ENCODE results near the gene QRICH2. TPM values are rescaled to one million over a fixed set of nuclear protein-coding genes. Genes with fewer than 3 reads are reported as not detected.

The QRICH2 gene
- total RNA-seq, 1 donor from 2014 or later: 12.2 TPM

GRCh38 chr17:76304226-76305134, 3.6 kb downstream of the QRICH2 start:
- no peaks in the 10 kb centered on the region for H3K27me3 Mint-ChIP-seq (ENCODE audit: unreplicated experiment)
- H3K9me3 Mint-ChIP-seq (ENCODE audit: unreplicated experiment): no peaks in the 10 kb centered on the region
- DNase-seq: no peak
- no peak overlapping the region for H3K27ac Mint-ChIP-seq (ENCODE audit: unreplicated experiment)
- TF ChIP-seq CTCF (IDR thresholded peaks at IDR 0.05; ENCODE audit: partially characterized antibody, unreplicated experiment): no peak
- H3K4me3 Mint-ChIP-seq (ENCODE audit: unreplicated experiment): no peak overlapping the region
- H3K36me3 Mint-ChIP-seq (ENCODE audit: unreplicated experiment): no peaks in the 10 kb centered on the region
- no peaks in the 10 kb centered on the region for H3K4me1 Mint-ChIP-seq (ENCODE audit: low read depth, unreplicated experiment)

GRCh38 chr17:76297436-76297835, 10.6 kb downstream of the QRICH2 start:
- Mint-ChIP-seq H3K27ac (ENCODE audit: unreplicated experiment) (no peak overlapping the region), H3K9me3 (ENCODE audit: unreplicated experiment) (peaks cover 3% of the 10 kb centered on the region), H3K36me3 (ENCODE audit: unreplicated experiment) (peaks cover 5% of the 10 kb centered on the region), H3K4me3 (ENCODE audit: unreplicated experiment) (no peak overlapping the region), H3K27me3 (ENCODE audit: unreplicated experiment) (no peaks in the 10 kb centered on the region), H3K4me1 (ENCODE audit: low read depth, unreplicated experiment) (no peaks in the 10 kb centered on the region)
- TF ChIP-seq CTCF (IDR thresholded peaks at IDR 0.05; ENCODE audit: partially characterized antibody, unreplicated experiment): no peak
- no peak for DNase-seq

DNA sequence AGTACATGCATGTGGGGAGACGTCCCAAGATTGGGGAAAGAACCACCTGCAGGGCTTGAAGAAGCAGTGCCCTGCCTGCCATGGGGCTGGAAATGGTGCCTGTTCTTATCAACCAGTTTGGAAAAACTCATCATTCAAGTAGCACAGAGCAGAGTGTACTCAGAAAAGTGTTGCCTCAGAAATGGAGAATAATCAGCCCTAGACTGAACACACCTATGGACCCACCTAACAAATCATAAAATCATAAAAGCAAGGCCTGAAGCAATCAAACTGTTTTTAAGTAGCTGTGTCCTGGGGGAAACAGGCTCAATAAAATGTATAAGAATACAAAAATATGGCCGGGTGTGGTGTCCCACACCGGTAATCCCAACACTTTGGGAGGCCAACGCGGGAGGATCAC, 11.2 kb downstream of the QRICH2 start:
- TF ChIP-seq CTCF (IDR thresholded peaks at IDR 0.05; ENCODE audit: partially characterized antibody, unreplicated experiment): no peak
- Mint-ChIP-seq H3K36me3 (ENCODE audit: unreplicated experiment) (peaks cover 8% of the 10 kb centered on the region), H3K4me1 (ENCODE audit: low read depth, unreplicated experiment) (no peaks in the 10 kb centered on the region), H3K4me3 (ENCODE audit: unreplicated experiment) (no peak overlapping the region), H3K9me3 (ENCODE audit: unreplicated experiment) (peaks cover 5% of the 10 kb centered on the region), H3K27me3 (ENCODE audit: unreplicated experiment) (no peaks in the 10 kb centered on the region), H3K27ac (ENCODE audit: unreplicated experiment) (no peak overlapping the region)
- DNase-seq: no peak

GRCh38 chr17:76296186-76296585, 11.9 kb downstream of the QRICH2 start:
- peaks cover 5% of the 10 kb centered on the region for H3K9me3 Mint-ChIP-seq (ENCODE audit: unreplicated experiment)
- no peak for TF ChIP-seq CTCF (IDR thresholded peaks at IDR 0.05; ENCODE audit: partially characterized antibody, unreplicated experiment)
- no peaks in the 10 kb centered on the region for H3K4me1 Mint-ChIP-seq (ENCODE audit: low read depth, unreplicated experiment)
- no peak for DNase-seq
- no peaks in the 10 kb centered on the region for H3K27me3 Mint-ChIP-seq (ENCODE audit: unreplicated experiment)
- no peak overlapping the region for H3K27ac Mint-ChIP-seq (ENCODE audit: unreplicated experiment)
- peaks cover 8% of the 10 kb centered on the region for H3K36me3 Mint-ChIP-seq (ENCODE audit: unreplicated experiment)
- H3K4me3 Mint-ChIP-seq (ENCODE audit: unreplicated experiment): no peak overlapping the region

GRCh38 chr17:76293106-76293505, 15.0 kb downstream of the QRICH2 start:
- no peaks in the 10 kb centered on the region for H3K27me3 Mint-ChIP-seq (ENCODE audit: unreplicated experiment)
- DNase-seq: no peak
- peaks cover 8% of the 10 kb centered on the region for H3K36me3 Mint-ChIP-seq (ENCODE audit: unreplicated experiment)
- TF ChIP-seq CTCF (IDR thresholded peaks at IDR 0.05; ENCODE audit: partially characterized antibody, unreplicated experiment): no peak
- H3K4me1 Mint-ChIP-seq (ENCODE audit: low read depth, unreplicated experiment): no peaks in the 10 kb centered on the region
- no peak overlapping the region for H3K4me3 Mint-ChIP-seq (ENCODE audit: unreplicated experiment)
- H3K9me3 Mint-ChIP-seq (ENCODE audit: unreplicated experiment): peaks cover 5% of the 10 kb centered on the region
- no peak overlapping the region for H3K27ac Mint-ChIP-seq (ENCODE audit: unreplicated experiment)

Measured in glutamatergic neuron (in vitro differentiated cells).